Astrocyte of the spinal cord (primary cell): ENCODE results near the gene CDK19.
"Not testable (repeated sequence)": the region's sequence is repeated elsewhere in the genome, so short reads cannot be mapped to it uniquely, and the experiment has no call there.

ENCODE experiments used
- DNase-seq: peaks from one replicate; pipeline ENCODE4 v3.0.0; 2011; ENCODE audit warnings: low read depth, low spot score
- H3K4me3 ChIP-seq: 2 replicates; pipeline ENCODE4 v1.5.1; 2011; ENCODE audit warnings: low read depth, mild to moderate bottlenecking, low read length, moderate library complexity
- in situ Hi-C: cut with HindIII; loops from 2 replicates; pipeline ENCODE4 v1.10.0; 2017; ENCODE audit warnings: low sequenced_read_pairs
- TF ChIP-seq, protein P1 (sequence below): IDR thresholded peaks from 2 replicates; pipeline ENCODE4 v1.5.1; 2012; ENCODE audit warnings: low read depth, mild to moderate bottlenecking, low read length, inconsistent platforms

Gene CDK19

DNA sequence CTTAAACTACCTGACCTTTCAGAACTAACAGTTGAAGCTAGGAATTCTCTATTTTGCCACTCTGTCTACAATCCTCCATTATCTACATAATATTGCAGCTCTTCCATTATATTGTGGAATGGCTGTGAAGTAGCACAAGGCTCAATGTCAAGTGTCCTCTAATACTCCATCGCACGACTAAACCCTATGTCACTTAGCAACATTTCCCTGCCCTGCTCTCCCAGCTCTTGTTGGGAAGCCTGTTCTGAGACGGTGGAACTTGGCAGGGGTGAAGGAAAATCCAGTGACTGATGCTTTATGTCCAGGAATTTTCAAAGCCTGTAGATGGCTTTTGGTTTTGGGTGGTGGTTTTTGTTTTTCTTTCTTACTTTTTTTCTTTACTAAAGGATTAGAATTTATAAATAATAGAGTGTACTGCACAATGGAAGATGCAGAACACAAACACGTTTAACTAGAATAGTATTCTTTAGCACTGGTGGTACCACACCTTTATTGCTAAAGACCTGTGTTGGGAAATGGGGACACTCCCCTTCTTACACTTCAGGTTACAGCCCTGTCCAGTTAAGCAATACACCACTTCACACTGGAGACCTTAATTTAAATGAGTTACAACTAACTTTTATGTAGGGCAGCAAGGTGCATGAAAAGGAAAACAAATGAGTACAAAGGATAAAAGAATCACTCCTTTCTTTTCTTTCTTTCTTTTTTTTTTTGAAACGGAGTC is 38.6 kb upstream of the CDK19 start:
- DNase-seq = no peak
- no peak overlapping the region for H3K4me3 ChIP-seq
- in situ Hi-C loops = no loop called here
- TF ChIP-seq, protein P1, sequence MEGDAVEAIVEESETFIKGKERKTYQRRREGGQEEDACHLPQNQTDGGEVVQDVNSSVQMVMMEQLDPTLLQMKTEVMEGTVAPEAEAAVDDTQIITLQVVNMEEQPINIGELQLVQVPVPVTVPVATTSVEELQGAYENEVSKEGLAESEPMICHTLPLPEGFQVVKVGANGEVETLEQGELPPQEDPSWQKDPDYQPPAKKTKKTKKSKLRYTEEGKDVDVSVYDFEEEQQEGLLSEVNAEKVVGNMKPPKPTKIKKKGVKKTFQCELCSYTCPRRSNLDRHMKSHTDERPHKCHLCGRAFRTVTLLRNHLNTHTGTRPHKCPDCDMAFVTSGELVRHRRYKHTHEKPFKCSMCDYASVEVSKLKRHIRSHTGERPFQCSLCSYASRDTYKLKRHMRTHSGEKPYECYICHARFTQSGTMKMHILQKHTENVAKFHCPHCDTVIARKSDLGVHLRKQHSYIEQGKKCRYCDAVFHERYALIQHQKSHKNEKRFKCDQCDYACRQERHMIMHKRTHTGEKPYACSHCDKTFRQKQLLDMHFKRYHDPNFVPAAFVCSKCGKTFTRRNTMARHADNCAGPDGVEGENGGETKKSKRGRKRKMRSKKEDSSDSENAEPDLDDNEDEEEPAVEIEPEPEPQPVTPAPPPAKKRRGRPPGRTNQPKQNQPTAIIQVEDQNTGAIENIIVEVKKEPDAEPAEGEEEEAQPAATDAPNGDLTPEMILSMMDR = no peak

DNA sequence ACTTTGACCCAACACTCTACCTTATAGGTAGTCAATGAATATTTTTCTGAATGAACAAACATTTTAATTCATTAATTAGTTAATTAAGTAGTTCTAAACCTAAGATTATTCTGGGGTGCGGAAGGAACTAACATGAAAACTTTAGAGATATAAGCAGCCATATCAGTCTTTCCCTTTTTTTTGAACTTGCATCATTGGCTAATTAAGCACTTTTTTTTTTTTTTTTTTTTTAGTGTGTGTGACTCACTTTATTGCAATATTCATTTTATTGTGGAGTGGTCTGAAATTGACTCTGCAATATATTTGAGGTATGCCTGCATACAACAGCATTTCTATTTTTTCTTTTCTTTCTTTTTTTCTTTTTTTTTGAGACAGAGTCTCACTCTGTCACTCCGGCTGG is 37.5 kb upstream of the CDK19 start:
- in situ Hi-C loops = no loop called here
- no peak overlapping the region for H3K4me3 ChIP-seq
- TF ChIP-seq, protein P1 = no peak
- no peak for DNase-seq

- in situ Hi-C loops = no loop called here
- DNase-seq = no peak
- TF ChIP-seq, protein P1 = no peak
- H3K4me3 ChIP-seq = no peak overlapping the region
Measured at GRCh38 chr6:110849781-110850180, 34.5 kb upstream of the CDK19 start.

DNA sequence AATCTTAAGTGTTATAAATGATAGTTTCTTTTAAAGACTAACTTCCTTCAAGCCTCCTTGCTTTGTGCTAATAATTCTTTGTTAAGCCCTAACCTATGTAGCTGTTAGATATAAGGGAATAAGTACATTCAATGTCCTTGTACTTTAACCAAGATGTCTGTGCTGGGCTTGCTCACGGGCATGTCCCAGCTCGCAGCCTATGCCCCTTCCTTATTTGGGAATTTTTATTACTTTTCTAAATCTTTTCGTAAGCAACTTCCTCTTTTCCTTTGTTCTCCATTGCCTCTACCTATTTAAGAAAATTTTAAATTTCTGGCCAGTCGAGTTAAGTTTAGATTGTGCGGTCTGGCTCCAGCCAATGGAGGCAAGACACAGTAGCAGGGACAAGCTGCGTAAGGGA is 26.0 kb upstream of the CDK19 start:
- no peak overlapping the region for H3K4me3 ChIP-seq
- TF ChIP-seq, protein P1 = no peak
- in situ Hi-C loops = no loop called here
- DNase-seq = no peak

GRCh38 chr6:110835751-110836150 is 20.5 kb upstream of the CDK19 start:
- DNase-seq, in situ Hi-C loops, H3K4me3 ChIP-seq: not testable (repeated sequence)

DNA sequence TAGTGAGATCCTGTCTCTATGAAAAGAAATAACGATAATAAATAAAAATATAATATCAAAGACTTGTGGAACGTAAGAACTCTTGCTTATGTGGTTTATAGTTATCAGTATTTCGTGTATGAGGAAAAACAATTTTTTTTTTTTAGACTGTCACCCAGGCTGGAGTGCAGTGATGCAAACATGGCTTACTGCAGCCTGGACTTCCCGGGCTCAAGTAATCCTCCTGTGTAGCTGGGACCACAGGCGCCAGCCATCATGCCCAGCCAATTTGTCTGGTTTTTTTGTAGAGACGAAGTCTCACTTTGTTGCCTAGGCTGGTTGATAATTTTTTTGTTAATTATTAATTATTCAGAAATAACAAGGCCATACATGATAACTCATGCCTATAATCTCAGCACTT is 18.6 kb upstream of the CDK19 start:
- no peak for DNase-seq
- in situ Hi-C loops = no loop called here
- TF ChIP-seq, protein P1 = no peak
- H3K4me3 ChIP-seq = no peak overlapping the region

DNA sequence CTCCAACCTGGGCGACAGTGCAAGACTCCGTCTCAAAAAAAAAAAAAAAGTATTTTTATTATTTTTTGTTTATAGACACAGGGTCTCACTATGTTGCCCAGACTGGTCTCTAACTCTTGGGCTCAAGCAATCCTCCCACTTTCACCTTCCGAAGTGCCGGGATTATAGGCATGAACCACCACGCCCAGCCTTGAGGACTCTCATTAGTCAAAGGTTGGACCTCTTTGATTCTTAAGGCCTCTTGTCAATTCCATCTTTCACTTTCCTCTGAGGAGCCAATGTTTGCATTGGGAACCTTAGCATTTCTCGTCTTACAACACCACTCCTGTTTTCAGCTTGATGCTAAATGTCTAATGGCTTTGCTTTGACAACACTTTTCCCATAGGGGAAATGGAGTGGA is 16.1 kb upstream of the CDK19 start:
- TF ChIP-seq, protein P1 = no peak

More for the DNA sequence above, 16.1 kb upstream of the CDK19 start:
- no peak for DNase-seq
- H3K4me3 ChIP-seq = no peak overlapping the region
- in situ Hi-C loops = no loop called here
